HEK293 (cell line): ENCODE measurements around the gene PDGFA.

Experiments
- CTCF ChIA-PET: fragments of 350-600 bp; formaldehyde crosslinking; extraction: SDS; loops from one replicate; lab custom pipeline; 2021; ENCODE audit warnings: antibody characterized with exemption; lab: Yijun Ruan, JAX
- POLR2A ChIA-PET: fragments of 300-600 bp; formaldehyde crosslinking; extraction: SDS; loops from one replicate; lab custom pipeline; 2020; ENCODE audit warnings: antibody characterized with exemption, inconsistent platforms; lab: Yijun Ruan, JAX
- H3K27ac ChIP-seq: fragments of 200-500 bp; sonication (Bioruptor generic); 2 replicates; pipeline ENCODE4 v1.5.1; 2014; ENCODE audit warnings: low read depth, low read length, control low read depth, inconsistent platforms; ENCODE audit errors: extremely low read depth
- H3K36me3 ChIP-seq, 2 experiments: fragments of 200-500 bp in 1 of 2; sonication (Bioruptor generic) in 1 of 2; 1 replicate in 1 of 2; 2 replicates in 1 of 2; pipeline ENCODE4 v1.5.1; 2014 to 2017; ENCODE audit warnings: inconsistent platforms in 2 of 2, low read length in 2 of 2; ENCODE audit not compliant: control insufficient read depth in 2 of 2, insufficient read depth in 1 of 2
- H3K4me1 ChIP-seq: fragments of 200-500 bp; sonication (Bioruptor generic); 2 replicates; pipeline ENCODE4 v1.5.1; 2014; ENCODE audit warnings: mild to moderate bottlenecking, low read length, inconsistent platforms; ENCODE audit not compliant: control insufficient read depth, insufficient read depth
- H3K4me3 ChIP-seq: 2 replicates; pipeline ENCODE4 v1.5.1; 2011; ENCODE audit warnings: low read depth, mild to moderate bottlenecking, control low read depth, low read length, moderate library complexity
- H3K9me3 ChIP-seq: fragments of 200-500 bp; sonication (Bioruptor generic); 2 replicates; pipeline ENCODE4 v1.5.1; 2014; ENCODE audit warnings: low read depth, low read length, inconsistent platforms; ENCODE audit not compliant: control insufficient read depth, insufficient read depth
- IKZF3 ChIP-seq: fragments of 450-650 bp; IDR thresholded peaks from 2 replicates; pipeline ENCODE4 v1.5.0; 2018; ENCODE audit warnings: missing biosample characterization, mild to moderate bottlenecking, missing genetic modification characterization, moderate library complexity
- KLF10 ChIP-seq: fragments of 450-650 bp; IDR thresholded peaks from 2 replicates; pipeline ENCODE4 v1.5.1; 2018; ENCODE audit warnings: missing biosample characterization, mild to moderate bottlenecking, missing genetic modification characterization
- KLF8 ChIP-seq: fragments of 450-650 bp; formaldehyde crosslinking; IDR thresholded peaks from 2 replicates; pipeline ENCODE4 v1.5.1; 2016; ENCODE audit warnings: missing biosample characterization, missing genetic modification characterization
- KLF9 ChIP-seq: fragments of 450-650 bp; formaldehyde crosslinking; IDR thresholded peaks from 2 replicates; pipeline ENCODE4 v1.5.1; 2016; ENCODE audit warnings: missing biosample characterization, missing genetic modification characterization, low read depth
- OSR2 ChIP-seq: fragments of 450-650 bp; formaldehyde crosslinking; IDR thresholded peaks from 2 replicates; pipeline ENCODE4 v1.5.1; 2016; ENCODE audit warnings: missing biosample characterization, missing genetic modification characterization
- YY2 ChIP-seq: fragments of 450-650 bp; formaldehyde crosslinking; IDR thresholded peaks from 2 replicates; pipeline ENCODE4 v1.5.1; 2016; ENCODE audit warnings: missing biosample characterization, missing genetic modification characterization
- ZBTB48 ChIP-seq: fragments of 450-650 bp; formaldehyde crosslinking; IDR thresholded peaks from 2 replicates; pipeline ENCODE4 v1.5.1; 2016; ENCODE audit warnings: missing biosample characterization, missing genetic modification characterization
- ZFP3 ChIP-seq: fragments of 450-650 bp; formaldehyde crosslinking; IDR thresholded peaks from 2 replicates; pipeline ENCODE4 v1.5.1; 2016; ENCODE audit warnings: low read depth, missing biosample characterization, missing genetic modification characterization
- ZNF138 ChIP-seq: fragments of 450-650 bp; formaldehyde crosslinking; IDR thresholded peaks from 2 replicates; pipeline ENCODE4 v1.5.1; 2016; ENCODE audit warnings: missing biosample characterization, missing genetic modification characterization, borderline replicate concordance
- ZNF433 ChIP-seq: fragments of 450-650 bp; formaldehyde crosslinking; IDR thresholded peaks from 2 replicates; pipeline ENCODE4 v1.5.1; 2016; ENCODE audit warnings: missing biosample characterization, missing genetic modification characterization, low read depth
- ZNF473 ChIP-seq: fragments of 450-650 bp; formaldehyde crosslinking; IDR thresholded peaks from 2 replicates; pipeline ENCODE4 v1.5.1; 2017; ENCODE audit warnings: missing biosample characterization, missing genetic modification characterization
- ZNF521 ChIP-seq: fragments of 450-650 bp; formaldehyde crosslinking; IDR thresholded peaks from 2 replicates; pipeline ENCODE4 v1.5.1; 2017; ENCODE audit warnings: missing biosample characterization, mild to moderate bottlenecking, missing genetic modification characterization
- ZNF571 ChIP-seq: fragments of 450-650 bp; formaldehyde crosslinking; IDR thresholded peaks from 2 replicates; pipeline ENCODE4 v1.5.0; 2017; ENCODE audit warnings: missing biosample characterization, missing genetic modification characterization
- ZNF670 ChIP-seq: fragments of 450-650 bp; formaldehyde crosslinking; IDR thresholded peaks from 2 replicates; pipeline ENCODE4 v1.5.1; 2016; ENCODE audit warnings: missing biosample characterization, missing genetic modification characterization, low read depth
- ZNF785 ChIP-seq: fragments of 450-650 bp; formaldehyde crosslinking; IDR thresholded peaks from 2 replicates; pipeline ENCODE4 v1.5.1; 2016; ENCODE audit warnings: missing biosample characterization, missing genetic modification characterization
- ZSCAN30 ChIP-seq: fragments of 450-650 bp; IDR thresholded peaks from 2 replicates; pipeline ENCODE4 v1.5.1; 2018; ENCODE audit warnings: missing biosample characterization, mild to moderate bottlenecking, missing genetic modification characterization, moderate library complexity
- TF ChIP-seq, protein P1 (sequence below): fragments of 450-650 bp; formaldehyde crosslinking; IDR thresholded peaks from 2 replicates; pipeline ENCODE4 v1.5.1; 2016; ENCODE audit warnings: missing biosample characterization, missing genetic modification characterization
- TF ChIP-seq, protein P2 (sequence below): fragments of 450-650 bp; formaldehyde crosslinking; IDR thresholded peaks from 2 replicates; pipeline ENCODE4 v1.5.1; 2016; ENCODE audit warnings: missing biosample characterization, missing genetic modification characterization
- TF ChIP-seq, protein P3 (sequence below): fragments of 450-650 bp; formaldehyde crosslinking; IDR thresholded peaks from 2 replicates; pipeline ENCODE4 v1.5.1; 2016; ENCODE audit warnings: missing biosample characterization, missing genetic modification characterization
- TF ChIP-seq, protein P4 (sequence below): fragments of 450-650 bp; formaldehyde crosslinking; IDR thresholded peaks from 2 replicates; pipeline ENCODE4 v1.5.1; 2016; ENCODE audit warnings: missing biosample characterization, missing genetic modification characterization
- TF ChIP-seq, protein P5 (sequence below): fragments of 450-650 bp; formaldehyde crosslinking; IDR thresholded peaks from 2 replicates; pipeline ENCODE4 v1.5.1; 2016; ENCODE audit warnings: missing biosample characterization, missing genetic modification characterization
- TF ChIP-seq, protein P6 (sequence below): fragments of 450-650 bp; formaldehyde crosslinking; IDR thresholded peaks from 2 replicates; pipeline ENCODE4 v1.5.1; 2016; ENCODE audit warnings: missing biosample characterization, missing genetic modification characterization, borderline replicate concordance
- TF ChIP-seq, protein P7 (sequence below): fragments of 450-650 bp; formaldehyde crosslinking; IDR thresholded peaks from 2 replicates; pipeline ENCODE4 v1.5.1; 2016; ENCODE audit warnings: missing biosample characterization, missing genetic modification characterization

PDGFA gene

DNA sequence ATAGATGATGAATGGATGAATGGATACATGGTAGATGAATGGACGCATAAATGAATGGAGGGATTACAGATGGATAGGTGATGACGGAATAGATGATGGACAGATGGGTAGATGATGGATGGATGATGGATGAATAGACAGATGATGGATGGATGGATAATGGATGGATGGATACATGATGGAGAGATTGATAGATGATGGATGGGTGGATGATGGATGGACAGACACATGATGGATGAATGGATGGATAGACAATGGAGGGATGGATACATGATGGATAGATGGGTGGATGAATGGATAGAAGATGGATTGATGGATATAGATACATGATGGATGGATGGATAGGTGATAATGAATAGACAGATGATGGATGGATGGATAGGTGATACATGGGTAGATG lies 8.8 kb upstream of the PDGFA start:
- no peaks in the 10 kb centered on the region for H3K9me3 ChIP-seq
- H3K36me3 ChIP-seq: no peaks in the 10 kb centered on the region
- POLR2A ChIA-PET: no interaction called here
- no peak overlapping the region for H3K4me3 ChIP-seq
- H3K4me1 ChIP-seq: no peaks in the 10 kb centered on the region
- H3K27ac ChIP-seq: no peak overlapping the region
- CTCF ChIA-PET: no interaction called here
- TF ChIP-seq ZNF521 (tag by site-specific recombination) (no peak), KLF8 (tag by site-specific recombination) (no peak), KLF10 (no peak), ZBTB48 (tag by site-specific recombination) (no peak), ZSCAN30 (no peak), YY2 (tag by site-specific recombination) (no peak), ZNF433 (tag by site-specific recombination) (no peak), ZNF473 (tag by site-specific recombination) (no peak), ZFP3 (tag by site-specific recombination) (no peak), KLF9 (no peak), IKZF3 (tag by site-specific recombination) (no peak), ZNF670 (tag by site-specific recombination) (0 out of 2 replicates have a peak, but pooled peaks have one; percentile 29), OSR2 (tag by site-specific recombination) (no peak), ZNF138 (tag by site-specific recombination) (no peak), ZNF571 (tag by site-specific recombination) (peak; percentile 28; the same call in 1 of the 2 replicates), ZNF785 (tag by site-specific recombination) (no peak)
- TF ChIP-seq, protein P1, sequence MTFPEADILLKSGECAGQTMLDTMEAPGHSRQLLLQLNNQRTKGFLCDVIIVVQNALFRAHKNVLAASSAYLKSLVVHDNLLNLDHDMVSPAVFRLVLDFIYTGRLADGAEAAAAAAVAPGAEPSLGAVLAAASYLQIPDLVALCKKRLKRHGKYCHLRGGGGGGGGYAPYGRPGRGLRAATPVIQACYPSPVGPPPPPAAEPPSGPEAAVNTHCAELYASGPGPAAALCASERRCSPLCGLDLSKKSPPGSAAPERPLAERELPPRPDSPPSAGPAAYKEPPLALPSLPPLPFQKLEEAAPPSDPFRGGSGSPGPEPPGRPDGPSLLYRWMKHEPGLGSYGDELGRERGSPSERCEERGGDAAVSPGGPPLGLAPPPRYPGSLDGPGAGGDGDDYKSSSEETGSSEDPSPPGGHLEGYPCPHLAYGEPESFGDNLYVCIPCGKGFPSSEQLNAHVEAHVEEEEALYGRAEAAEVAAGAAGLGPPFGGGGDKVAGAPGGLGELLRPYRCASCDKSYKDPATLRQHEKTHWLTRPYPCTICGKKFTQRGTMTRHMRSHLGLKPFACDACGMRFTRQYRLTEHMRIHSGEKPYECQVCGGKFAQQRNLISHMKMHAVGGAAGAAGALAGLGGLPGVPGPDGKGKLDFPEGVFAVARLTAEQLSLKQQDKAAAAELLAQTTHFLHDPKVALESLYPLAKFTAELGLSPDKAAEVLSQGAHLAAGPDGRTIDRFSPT (tag by site-specific recombination): no peak
- TF ChIP-seq, protein P2, sequence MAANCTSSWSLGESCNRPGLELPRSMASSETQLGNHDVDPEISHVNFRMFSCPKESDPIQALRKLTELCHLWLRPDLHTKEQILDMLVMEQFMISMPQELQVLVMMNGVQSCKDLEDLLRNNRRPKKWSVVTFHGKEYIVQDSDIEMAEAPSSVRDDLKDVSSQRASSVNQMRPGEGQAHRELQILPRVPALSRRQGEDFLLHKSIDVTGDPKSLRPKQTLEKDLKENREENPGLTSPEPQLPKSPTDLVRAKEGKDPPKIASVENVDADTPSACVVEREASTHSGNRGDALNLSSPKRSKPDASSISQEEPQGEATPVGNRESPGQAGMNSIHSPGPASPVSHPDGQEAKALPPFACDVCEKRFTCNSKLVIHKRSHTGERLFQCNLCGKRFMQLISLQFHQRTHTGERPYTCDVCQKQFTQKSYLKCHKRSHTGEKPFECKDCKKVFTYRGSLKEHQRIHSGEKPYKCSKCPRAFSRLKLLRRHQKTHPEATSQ (tag by site-specific recombination): no peak
- TF ChIP-seq, protein P3, sequence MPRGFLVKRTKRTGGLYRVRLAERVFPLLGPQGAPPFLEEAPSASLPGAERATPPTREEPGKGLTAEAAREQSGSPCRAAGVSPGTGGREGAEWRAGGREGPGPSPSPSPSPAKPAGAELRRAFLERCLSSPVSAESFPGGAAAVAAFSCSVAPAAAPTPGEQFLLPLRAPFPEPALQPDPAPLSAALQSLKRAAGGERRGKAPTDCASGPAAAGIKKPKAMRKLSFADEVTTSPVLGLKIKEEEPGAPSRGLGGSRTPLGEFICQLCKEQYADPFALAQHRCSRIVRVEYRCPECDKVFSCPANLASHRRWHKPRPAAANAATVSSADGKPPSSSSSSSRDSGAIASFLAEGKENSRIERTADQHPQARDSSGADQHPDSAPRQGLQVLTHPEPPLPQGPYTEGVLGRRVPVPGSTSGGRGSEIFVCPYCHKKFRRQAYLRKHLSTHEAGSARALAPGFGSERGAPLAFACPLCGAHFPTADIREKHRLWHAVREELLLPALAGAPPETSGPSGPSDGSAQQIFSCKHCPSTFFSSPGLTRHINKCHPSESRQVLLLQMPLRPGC (tag by site-specific recombination): no peak
- TF ChIP-seq, protein P4, sequence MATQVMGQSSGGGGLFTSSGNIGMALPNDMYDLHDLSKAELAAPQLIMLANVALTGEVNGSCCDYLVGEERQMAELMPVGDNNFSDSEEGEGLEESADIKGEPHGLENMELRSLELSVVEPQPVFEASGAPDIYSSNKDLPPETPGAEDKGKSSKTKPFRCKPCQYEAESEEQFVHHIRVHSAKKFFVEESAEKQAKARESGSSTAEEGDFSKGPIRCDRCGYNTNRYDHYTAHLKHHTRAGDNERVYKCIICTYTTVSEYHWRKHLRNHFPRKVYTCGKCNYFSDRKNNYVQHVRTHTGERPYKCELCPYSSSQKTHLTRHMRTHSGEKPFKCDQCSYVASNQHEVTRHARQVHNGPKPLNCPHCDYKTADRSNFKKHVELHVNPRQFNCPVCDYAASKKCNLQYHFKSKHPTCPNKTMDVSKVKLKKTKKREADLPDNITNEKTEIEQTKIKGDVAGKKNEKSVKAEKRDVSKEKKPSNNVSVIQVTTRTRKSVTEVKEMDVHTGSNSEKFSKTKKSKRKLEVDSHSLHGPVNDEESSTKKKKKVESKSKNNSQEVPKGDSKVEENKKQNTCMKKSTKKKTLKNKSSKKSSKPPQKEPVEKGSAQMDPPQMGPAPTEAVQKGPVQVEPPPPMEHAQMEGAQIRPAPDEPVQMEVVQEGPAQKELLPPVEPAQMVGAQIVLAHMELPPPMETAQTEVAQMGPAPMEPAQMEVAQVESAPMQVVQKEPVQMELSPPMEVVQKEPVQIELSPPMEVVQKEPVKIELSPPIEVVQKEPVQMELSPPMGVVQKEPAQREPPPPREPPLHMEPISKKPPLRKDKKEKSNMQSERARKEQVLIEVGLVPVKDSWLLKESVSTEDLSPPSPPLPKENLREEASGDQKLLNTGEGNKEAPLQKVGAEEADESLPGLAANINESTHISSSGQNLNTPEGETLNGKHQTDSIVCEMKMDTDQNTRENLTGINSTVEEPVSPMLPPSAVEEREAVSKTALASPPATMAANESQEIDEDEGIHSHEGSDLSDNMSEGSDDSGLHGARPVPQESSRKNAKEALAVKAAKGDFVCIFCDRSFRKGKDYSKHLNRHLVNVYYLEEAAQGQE: no peak
- TF ChIP-seq, protein P5, sequence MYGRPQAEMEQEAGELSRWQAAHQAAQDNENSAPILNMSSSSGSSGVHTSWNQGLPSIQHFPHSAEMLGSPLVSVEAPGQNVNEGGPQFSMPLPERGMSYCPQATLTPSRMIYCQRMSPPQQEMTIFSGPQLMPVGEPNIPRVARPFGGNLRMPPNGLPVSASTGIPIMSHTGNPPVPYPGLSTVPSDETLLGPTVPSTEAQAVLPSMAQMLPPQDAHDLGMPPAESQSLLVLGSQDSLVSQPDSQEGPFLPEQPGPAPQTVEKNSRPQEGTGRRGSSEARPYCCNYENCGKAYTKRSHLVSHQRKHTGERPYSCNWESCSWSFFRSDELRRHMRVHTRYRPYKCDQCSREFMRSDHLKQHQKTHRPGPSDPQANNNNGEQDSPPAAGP (tag by site-specific recombination): no peak
- TF ChIP-seq, protein P6, sequence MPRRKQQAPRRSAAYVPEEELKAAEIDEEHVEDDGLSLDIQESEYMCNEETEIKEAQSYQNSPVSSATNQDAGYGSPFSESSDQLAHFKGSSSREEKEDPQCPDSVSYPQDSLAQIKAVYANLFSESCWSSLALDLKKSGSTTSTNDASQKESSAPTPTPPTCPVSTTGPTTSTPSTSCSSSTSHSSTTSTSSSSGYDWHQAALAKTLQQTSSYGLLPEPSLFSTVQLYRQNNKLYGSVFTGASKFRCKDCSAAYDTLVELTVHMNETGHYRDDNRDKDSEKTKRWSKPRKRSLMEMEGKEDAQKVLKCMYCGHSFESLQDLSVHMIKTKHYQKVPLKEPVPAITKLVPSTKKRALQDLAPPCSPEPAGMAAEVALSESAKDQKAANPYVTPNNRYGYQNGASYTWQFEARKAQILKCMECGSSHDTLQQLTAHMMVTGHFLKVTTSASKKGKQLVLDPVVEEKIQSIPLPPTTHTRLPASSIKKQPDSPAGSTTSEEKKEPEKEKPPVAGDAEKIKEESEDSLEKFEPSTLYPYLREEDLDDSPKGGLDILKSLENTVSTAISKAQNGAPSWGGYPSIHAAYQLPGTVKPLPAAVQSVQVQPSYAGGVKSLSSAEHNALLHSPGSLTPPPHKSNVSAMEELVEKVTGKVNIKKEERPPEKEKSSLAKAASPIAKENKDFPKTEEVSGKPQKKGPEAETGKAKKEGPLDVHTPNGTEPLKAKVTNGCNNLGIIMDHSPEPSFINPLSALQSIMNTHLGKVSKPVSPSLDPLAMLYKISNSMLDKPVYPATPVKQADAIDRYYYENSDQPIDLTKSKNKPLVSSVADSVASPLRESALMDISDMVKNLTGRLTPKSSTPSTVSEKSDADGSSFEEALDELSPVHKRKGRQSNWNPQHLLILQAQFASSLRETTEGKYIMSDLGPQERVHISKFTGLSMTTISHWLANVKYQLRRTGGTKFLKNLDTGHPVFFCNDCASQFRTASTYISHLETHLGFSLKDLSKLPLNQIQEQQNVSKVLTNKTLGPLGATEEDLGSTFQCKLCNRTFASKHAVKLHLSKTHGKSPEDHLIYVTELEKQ: 0 out of 2 replicates have a peak, but pooled peaks have one; percentile 31
- TF ChIP-seq, protein P7, sequence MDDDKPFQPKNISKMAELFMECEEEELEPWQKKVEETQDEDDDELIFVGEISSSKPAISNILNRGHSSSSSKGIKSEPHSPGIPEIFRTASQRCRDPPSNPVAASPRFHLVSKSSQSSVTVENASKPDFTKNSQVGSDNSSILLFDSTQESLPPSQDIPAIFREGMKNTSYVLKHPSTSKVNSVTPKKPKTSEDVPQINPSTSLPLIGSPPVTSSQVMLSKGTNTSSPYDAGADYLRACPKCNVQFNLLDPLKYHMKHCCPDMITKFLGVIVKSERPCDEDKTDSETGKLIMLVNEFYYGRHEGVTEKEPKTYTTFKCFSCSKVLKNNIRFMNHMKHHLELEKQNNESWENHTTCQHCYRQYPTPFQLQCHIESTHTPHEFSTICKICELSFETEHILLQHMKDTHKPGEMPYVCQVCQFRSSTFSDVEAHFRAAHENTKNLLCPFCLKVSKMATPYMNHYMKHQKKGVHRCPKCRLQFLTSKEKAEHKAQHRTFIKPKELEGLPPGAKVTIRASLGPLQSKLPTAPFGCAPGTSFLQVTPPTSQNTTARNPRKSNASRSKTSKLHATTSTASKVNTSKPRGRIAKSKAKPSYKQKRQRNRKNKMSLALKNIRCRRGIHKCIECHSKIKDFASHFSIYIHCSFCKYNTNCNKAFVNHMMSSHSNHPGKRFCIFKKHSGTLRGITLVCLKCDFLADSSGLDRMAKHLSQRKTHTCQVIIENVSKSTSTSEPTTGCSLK (tag by site-specific recombination): no peak
